NCI-H2227 (cell line): ENCODE data around the gene CDH1.

Experiments used
- DNase-seq: peaks from one replicate; lab custom pipeline; 2025; ENCODE audit not compliant: unreplicated experiment; lab: John Stamatoyannopoulos, UW

CDH1 gene

GRCh38 chr16:68759062-68759461 is 22.0 kb downstream of the CDH1 start:
- no peak for DNase-seq

DNA sequence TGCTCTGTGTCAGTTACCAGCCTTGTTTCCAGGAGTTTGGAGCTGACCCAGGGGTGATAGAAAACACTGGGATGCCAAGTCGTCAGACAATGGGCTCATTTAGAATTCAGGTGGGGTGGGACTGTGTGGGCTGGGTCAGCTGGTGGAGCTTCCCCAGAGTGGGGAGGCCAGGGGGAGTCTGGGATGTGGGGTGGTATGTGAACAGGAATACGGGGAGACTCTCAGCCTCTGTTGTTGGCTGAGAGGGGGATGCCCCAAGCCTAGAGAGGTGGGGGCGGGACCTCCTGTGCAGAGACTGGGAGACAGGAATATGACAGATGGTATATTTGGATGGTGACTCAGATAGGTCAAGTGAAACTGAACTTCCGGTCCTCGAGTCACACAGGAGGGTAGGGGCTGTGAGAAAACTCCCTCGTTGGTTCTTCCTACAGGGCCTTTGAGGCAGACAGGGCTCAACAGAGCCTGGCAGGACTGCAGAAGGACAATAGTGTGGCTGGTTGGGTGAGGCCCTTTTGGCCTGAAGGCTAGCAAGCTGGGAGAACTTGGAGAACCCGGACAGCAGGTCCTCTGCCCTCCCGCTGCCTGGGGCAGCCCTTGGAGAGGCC is 23.7 kb downstream of the CDH1 start:
- DNase-seq = no peak

GRCh38 chr16:68762996-68763756 is 26.1 kb downstream of the CDH1 start:
- no peak for DNase-seq

DNA sequence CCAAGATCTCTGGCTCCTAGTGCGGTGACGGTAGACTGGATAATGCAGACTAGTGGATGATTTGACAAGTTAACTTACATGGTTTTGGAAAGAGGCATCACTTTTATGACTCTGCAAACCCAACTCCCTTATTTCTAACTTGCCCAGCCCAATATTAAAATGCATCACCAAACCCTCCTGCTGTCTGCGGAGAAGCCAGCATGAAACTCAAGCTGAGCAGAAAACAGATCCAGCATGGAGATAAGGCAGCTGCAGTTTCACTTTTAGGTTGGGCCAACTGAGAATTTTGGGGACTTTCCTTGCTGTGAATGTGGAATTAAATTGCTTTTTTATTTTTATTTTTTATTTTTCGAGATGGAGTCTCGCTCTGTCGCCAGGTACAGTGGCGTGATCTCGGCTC is 27.8 kb downstream of the CDH1 start:
- DNase-seq = no peak

DNA sequence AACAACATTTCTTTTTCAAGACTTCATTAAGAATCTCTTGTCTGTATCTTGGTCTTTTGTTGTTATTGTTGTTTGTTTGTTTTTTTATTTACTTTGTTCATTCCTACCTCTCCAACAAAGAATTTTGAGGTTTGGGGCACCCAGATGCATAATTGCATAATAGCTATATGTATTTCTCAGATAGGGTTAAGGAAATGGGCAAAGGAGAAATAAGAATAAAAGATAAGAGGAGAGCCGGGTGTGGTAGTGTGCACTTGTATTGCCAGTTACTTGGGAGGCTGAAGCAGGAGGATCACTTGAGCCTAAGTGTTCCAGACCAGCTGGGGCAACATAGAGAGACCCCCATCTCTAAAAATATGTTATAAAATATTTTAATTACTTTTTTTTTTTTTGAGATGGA is 30.5 kb downstream of the CDH1 start:
- no peak for DNase-seq

DNA sequence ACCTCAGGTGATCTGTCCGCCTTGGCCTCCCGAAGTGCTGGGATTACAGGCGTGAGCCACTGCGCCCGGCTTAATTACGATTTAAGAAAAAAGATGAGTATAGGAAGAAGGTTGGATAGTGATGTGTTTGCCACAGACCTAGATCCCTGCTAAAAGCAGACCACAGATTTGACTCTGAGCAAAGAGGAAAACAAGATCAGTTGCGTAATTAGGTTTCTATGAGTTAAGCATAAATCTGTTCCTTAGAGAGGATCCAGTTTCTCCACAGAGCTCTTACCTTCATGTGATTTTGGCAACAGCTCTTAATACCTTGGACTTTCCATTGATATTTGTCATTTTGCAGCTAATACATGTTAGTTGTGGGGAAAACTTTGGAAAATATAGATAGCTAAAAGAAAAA is 31.1 kb downstream of the CDH1 start:
- no peak for DNase-seq

DNA sequence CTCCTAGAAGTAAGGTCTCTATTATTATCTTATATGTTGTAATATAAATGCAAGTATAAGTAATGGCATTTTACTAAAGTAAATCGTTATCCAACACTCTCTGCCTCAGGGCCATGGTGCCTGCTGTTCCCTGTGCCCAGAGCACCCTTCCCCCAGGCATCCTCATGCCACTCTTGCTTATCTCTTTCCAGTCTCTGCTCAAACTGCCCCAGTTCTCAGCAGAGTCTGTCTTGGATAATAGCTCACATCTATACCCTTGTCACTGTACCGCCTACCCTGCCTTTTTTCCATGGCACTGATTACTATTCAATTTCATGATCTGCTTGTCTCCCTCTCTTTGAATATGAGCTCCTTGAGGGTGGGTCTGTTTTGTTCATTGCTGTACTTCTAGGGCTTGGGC is 31.7 kb downstream of the CDH1 start:
- DNase-seq = no peak

- no peak for DNase-seq
Measured at GRCh38 chr16:68770671-68771070, 33.6 kb downstream of the CDH1 start.

DNA sequence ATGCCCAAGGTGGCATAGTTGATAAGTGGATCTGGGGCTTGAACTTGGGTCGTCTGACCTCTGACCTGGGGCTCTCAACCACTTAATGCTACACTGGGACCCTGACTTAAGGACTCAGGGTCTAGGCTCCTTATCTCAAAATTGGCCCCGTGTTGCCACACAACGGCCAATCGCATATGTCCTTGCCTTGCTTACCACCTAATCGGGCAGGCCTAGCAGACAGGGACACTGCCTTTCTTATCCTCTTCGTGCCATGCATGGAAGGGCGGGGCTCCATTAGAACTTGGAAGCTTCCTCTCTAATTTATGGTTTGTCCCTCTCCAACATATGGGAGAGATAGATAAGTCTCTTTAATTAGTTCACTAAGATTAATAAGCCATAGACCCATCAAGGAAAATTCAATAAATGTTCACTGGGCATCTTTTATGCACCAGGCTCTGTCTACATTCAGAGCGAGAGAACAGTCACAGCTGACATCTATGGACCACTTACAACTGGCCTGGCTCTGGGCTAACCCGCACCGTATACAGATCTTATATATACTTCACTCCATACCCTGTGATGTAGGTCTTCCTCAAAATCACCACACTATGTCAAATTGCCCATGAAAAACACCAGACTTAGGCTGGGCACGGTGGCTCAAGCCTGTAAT is 35.1 kb downstream of the CDH1 start:
- no peak for DNase-seq

DNA sequence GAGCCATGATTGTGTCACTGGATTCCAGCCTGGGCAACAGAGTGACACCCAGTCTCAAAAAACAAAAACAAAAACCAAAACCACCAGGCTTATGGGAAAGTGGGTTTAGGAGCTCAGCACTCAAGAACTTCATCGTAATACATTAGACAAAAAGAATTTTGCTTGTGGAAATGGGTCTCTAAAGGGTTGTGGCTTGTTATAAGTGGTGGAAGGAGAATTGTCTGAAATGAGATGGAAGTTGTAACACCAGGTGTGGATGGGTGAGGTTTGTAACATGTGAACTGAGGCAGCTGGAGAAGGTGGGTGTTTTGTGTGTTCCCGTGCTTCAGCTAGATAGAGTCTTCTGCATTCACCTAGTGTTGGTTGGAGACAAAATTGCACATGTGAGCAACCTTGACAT is 35.8 kb downstream of the CDH1 start:
- no peak for DNase-seq

GRCh38 chr16:68774982-68775634 is 38.0 kb downstream of the CDH1 start:
- no peak for DNase-seq

DNA sequence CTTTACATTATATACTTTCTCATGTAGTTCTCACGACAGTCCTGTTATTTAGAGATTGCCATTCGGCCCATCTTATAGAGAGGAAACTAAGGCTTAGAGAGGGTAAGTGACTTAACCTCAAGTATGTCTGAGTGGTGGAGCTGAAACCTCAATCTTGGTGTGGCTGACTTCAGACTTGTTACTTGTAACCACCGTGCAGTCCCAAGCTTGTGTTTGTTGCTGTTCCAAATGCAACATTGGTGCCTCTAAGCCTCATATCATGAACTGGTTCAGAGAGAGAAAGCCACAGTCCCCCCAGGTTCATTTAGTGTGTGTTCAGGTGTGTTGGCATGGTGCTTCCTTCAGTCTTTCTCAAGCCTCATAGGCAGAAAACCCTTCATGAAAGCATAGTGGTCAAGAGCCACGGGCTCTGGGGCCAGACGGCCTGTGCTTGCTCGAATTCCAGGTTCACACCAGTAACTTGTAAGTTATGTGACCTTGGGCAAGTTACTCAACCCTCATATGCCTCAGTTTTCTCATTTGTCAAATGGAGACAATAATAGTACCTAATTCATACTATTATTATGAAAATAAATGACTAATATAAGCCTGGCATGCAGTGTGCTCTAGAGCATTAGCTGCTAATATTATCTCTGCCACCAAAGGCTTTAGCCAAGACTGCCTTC is 39.9 kb downstream of the CDH1 start:
- no peak for DNase-seq

DNA sequence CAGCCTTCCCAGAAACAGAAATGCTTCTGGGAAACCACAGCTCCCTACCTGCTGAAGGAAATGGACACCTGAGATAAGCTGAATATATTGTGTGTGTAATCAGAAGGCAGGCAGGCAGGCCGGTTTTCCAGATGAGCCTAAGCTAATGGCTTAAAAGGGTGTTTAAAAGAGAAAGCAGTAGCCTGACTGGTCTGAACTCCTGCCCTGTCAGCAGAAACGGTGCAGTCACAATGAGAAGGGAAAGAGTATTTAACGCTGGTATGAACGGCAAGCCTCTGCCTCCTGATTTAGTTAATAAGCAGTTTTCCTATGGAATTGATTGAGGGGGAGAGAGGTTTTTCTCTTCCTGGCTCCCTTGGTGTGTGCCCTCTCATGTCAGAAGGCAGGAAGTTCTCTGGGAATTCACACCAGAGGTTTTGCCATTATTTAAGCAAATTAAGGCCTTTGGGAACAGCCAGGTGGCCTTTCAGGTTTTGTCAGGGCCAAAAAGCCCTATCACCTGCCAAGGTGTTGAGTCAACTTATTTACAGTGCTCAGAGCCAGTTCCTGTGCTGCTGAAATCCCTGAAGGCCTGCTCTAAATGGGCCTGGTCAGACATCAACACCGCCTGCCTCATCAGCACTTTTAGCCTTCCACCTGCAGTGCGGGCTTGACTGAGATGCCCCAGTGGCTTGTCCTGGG is 41.6 kb downstream of the CDH1 start:
- DNase-seq = peak; percentile 37

GRCh38 chr16:68779891-68780290 is 42.8 kb downstream of the CDH1 start:
- DNase-seq = no peak

DNA sequence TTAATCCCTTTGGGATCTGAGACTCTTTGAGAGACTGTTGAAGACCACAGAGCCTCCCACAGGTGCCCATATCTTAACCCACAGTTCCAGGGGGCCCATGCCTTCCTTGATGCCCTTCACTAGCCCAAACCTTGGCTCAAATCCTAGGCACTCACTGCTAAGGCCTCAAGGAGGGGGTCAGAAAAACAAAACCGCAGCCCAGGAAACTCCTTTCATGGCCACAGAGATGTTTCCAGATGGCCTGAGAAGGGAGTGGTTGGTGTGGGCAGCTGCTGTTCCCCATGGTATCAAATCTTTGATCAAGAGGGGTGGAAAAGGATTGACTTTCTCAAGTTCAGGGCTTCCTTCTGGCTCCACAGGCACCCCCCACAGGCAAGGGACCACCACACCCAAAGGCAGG is 44.7 kb downstream of the CDH1 start:
- no peak for DNase-seq

DNA sequence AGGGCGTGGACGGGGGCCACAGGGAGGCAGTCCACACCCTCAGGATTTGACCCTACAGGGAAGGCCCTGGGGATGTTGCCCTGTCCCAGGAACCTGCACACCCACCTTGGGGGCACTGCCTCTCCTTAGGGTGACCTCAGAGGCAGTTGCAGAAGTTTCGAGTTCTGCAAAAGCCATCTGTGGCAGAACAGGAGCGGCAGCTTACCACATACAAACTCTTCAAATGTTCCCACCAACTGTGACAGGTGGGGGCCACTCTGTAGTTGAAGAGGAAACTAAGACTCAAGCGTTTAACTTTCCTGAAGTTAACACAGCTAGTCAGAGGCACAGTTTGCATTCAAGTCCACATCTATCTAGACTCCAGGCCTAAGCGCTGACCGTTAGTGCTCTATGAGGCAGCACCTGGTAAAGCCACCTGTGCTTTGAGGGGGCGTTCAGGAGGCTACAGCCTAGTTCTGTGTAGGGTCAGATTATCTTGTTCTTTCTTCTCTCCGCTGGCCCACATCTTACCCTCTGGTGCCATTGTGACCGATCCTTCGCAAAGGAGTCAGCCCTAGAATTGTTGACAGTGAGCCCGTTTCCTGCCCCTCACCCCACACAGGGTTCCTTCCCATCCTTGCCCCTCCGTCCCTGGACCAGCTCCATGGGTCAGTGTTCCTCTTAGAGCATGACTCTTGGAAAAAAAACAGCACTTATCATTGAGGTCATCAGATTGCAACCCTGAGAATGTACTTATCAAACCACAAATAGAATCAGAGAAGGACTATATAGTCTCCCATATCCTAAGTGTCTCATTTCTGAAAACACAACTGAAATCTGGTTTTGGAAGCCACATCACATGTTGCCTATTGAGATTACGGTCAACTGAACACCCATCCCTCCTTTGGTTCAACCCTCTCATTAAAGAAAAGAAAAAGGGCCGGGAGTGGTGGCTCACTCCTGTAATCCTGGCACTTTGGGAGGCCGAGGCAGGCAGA is 45.4 kb downstream of the CDH1 start:
- no peak for DNase-seq

DNA sequence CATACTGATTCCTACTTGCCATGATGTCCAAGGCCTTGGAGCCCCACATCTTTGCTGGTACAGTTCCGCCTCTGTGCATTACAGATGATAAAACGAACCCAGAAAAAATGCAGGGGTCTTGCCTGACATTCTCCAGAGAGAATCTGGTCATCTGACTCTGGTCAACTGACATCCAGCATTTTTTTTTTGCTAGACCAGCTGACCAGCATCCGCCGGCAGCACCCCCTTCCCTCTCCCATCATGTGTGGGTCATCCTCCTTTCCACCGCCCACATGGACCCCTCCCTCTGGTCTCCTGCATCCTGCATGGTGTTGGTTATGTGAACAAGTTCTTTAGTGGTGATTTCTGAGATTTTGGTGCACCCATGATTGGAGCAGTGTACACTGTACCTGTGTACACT is 47.1 kb downstream of the CDH1 start:
- no peak for DNase-seq

- no peak for DNase-seq
Measured at GRCh38 chr16:68784721-68785120, 47.6 kb downstream of the CDH1 start.

GRCh38 chr16:68785715-68786114 is 48.6 kb downstream of the CDH1 start:
- DNase-seq = no peak
